Smooth muscle cell of the brain vasculature (primary cell): ENCODE data around the gene BANP.
"Not testable (repeated sequence)": the region's sequence is repeated elsewhere in the genome, so short reads cannot be mapped to it uniquely, and the experiment has no call there.

Source experiments
- DNase-seq: peaks from one replicate; pipeline ENCODE4 v3.0.0-alpha.2; 2012; ENCODE audit warnings: low read depth, low spot score

The BANP gene

DNA sequence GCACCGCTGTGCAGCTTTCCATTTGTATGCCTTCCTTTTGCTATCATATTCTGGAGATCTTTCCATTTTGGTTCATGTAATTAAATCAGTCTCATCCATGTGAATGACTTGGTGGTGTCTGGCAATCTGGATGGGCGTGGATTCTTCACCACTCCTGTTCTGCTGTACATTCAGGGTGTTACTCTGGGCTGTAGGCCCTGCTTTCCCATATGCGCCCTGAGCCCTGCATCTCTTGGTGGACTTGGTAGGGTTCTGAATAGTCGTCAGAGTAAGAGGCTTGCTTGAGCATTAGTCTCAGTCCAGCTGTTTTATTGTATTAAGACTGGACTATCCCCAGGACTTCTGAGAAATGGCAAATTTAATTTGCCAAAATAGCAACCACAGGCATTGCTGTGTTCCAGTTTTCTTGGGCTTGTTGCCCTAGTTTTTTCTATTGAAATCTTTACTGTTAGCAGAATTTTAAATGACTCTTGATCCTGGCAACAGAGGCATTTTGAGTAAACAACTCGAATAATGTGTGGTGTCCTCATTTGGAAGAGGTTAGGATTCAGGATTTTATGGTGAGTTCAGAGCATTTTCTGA lies 14.9 kb downstream of the BANP start:
- no peak for DNase-seq

DNA sequence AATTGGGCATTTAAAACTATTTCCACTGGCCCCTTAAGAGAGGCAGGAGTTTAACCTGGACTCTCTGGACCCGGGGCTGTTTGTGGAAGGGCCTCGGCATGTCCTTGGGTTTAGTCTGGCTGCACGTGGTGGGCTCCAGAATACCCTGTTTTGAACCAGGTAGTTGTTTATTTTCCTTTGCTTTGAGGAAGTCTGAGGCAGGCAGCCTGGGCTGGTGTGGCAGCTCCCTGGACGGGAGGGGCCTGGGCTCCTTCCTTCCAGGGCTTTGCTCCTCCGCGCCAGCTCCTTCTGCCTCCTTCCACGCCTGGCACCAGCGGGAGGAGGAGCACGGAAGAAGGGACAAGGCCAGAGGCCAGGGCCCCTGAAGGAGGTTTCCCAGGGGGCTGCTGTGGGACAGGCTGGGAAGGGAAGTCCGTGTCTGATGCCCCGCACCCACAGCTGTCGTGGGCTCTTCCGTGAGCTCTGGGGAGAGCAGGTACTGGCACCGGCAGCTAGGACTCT lies 15.5 kb downstream of the BANP start:
- no peak for DNase-seq

DNA sequence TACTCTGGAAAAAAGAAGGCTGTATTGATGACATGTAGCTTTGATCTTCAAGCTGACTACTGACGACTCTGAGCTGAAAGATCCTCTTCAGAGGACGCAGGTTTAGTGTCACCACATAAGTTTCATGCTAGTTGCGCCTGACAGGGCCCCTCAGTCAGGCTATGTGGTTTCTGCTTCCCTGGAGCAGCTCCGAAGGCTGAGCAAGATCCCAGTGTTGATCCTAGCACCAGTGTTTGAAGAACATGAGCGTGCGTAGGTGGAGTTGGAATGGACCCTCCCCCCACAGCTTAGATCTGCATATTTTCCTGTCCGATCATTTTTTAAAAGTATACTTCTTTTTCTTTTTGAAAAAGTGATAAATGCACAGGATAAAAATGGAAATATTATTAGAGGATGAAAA lies 17.3 kb downstream of the BANP start:
- no peak for DNase-seq

DNA sequence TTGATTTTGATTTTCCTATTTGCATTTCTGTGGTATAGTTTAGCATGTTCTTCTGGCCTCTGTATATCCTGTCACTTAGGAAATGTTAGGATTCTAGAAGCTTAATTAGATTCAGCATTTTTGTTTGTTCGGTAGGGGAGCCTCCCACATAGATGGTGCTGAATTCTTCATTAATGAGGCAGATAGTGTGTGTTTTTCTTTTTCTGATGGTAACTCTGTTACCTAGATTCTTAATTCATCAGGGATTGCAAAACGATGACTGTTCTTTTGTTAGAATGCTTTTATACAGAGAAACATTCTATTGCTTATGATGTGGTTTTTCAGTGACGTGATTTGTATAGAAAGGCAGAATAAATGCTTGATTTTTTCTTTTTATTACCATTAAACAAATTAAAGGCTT lies 19.0 kb downstream of the BANP start:
- DNase-seq, result no peak

DNA sequence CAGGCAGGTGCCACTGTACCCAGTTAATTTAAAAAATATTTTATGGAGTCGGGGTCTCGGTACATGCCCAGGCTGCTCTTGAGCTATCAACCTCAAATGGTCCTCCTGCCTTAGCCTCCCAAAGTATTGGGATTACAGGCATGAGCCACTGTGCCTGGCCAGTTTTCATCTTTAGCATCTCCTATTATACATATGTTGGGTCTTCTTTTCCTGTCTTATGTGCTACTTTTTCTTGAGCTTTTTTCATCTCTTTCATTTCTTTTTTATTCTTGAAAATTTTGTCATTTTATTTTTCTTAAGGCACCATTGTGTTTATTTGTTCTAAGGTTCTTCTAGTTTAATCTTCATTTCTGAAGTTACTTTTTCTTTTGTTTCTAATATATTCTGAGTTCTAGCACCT lies 20.7 kb downstream of the BANP start:
- no peak for DNase-seq

DNA sequence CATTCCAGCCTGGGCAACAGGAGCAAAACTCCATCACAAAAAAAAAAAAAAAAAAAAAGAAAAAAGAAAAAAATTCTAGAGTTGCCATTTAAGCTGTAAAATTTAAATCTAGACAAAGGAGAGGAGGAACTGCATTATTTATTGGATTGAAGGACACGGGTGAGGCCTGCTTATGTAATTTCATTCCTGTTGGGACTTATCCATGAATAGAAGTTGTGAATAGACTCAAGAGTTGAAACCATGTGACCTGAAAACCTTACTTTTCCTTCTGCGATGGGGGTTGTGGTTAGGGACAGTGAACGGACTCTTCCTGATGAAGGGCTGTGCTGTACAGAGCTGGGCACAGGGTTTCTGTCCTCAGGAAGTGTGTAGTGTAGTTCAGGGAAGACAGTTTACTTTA lies 22.5 kb downstream of the BANP start:
- no peak for DNase-seq

DNA sequence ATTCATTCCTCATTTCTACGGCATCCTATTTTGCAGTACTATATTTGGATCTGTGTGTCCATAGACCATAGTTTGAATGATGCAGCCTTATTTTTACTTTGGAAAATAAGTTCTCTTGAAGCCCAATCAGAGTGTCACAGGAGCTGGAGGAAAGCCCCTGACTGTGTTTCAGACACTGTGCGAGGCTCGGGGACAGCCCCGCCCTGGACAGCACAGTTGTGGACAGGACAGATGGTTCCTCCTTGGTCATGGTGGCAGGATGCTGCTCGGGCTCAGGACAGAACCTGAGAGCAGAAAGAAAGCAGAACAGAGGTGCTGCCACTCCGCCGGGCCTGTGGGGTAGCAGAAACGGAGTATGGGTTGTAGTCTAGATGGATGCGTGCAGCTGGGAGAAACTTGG lies 22.9 kb downstream of the BANP start:
- DNase-seq, result no peak

DNA sequence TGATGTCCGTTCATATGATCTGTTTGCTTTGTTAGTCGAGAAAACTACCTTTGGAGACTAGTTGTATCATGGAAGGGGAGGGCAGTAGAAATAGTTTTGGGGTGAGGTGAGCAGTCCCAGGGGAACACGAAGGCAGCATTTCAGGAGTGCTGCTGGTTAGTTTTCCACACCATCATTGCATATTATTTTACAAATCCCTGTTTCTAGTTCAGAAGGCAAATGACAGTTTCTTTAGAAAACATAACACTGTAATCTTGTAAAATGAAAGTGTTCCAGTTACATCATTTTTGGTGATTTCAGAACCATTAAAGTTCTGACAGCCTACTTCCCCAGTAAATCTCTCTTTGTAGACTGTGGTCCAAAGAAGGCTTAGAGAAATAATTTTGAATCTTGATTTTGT lies 25.4 kb downstream of the BANP start:
- no peak for DNase-seq

DNA sequence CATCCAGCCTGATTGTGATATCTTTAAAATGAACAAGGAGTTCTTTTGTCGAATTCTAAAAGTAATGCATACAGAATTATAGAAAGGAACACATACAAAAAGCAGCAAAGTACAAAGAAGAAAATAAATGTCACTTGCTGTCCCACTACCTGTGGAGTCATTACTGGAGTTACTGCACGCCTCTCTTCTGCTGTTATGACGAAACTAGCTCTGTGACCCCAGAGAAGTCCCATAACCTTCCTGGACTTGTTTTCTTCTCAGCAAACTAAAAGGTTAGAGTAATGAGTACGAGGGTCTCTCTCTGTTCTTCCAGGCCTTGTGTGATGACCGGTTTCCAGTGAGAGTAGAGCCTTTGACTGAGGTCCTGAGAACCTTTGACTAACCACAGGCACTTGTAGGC lies 26.9 kb downstream of the BANP start:
- no peak for DNase-seq

DNA sequence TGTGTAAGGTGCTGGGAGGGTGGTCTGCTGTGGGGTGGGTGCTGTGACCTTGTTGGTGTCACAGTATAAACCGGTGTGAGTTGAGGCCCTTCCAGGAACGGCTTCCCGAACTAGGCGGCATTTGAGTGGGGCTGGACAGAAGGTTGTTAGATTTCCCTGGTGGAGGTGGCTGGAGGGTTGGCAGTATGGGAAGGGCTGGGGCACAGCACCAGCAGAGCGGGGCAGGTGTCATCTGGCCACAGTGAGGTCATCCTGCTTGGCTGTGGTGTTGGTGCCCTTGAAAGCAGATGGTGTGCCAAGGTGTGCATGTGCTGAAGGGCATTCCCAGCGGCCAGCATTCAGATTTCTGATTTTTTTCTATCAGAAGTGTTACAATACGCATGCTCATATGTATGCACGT lies 28.1 kb downstream of the BANP start:
- DNase-seq, result no peak

DNA sequence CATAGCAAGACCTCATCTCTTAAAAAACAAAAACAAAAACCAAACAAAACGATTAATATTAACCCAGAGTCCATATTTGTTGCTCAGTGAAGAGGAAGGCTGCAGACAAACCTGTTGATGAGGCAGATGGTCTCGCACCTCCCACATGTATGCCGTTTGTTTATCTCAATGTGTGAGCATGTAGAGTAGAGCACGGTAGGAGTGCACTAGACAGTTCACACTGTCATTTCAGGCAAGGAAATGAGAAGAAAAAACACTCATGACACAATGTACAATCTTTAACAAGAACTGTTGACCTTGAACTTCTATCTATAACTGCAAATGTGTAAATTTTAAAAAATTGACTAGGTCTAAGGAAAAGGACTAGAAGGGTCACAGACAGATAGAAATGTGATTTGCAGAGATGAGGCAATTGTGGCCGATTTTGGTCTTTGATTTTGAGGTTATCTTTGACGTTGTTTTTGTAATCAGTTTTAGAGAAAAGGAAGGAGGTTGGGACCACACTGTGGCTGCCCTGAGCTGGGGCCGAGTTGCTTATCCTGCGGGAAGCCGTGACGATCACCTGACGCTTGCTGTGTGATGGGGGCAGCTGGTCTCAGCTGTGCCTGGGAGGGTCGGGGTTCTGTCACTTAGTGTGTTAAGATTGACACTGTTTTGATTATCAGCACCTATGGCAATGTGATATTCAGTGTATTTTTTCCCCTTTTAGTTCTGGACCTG lies 28.8 kb downstream of the BANP start:
- DNase-seq, result not testable (repeated sequence)

DNA sequence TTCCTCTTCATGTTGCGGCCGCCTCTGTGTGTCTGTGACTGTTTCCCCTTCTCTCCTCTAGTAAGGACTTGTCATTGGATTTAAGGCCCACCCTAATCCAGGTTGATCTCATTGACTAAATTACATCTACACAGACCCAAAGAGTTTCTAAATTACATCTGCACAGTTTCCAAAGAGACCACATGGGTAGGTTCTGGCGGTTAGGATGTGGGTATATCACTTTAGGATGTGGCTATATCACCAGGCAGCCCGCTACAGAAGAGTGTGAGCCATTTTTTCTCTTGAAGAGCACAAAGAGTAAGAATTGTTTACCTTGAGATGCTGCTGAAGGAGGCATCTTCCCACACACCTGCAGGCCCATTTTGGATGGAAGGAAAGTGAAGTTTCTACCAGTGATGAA lies 30.1 kb downstream of the BANP start:
- DNase-seq, result not testable (repeated sequence)

DNA sequence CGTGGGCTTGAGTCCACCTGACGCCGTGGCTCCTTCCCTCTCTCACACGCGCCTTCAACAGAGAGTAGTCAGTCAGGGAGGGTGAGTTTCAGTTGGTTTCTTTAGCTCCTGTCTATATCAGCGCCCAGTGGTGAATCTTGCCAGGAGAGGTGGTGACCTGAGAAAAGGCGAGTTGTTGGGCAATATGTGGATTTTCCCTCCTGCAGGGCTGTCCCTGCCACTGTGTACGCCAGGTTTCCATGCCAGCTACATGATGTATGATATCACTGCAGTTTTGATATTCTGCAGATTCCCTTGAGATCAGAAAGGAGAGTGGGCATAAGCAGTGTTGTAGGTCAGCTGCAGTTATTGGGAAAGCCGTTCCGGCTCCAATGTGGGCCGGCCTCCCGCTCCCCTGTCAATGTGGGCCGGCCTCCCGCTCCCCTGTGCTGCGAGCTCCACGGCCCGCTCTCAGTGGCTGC lies 31.4 kb downstream of the BANP start:
- no peak for DNase-seq

DNA sequence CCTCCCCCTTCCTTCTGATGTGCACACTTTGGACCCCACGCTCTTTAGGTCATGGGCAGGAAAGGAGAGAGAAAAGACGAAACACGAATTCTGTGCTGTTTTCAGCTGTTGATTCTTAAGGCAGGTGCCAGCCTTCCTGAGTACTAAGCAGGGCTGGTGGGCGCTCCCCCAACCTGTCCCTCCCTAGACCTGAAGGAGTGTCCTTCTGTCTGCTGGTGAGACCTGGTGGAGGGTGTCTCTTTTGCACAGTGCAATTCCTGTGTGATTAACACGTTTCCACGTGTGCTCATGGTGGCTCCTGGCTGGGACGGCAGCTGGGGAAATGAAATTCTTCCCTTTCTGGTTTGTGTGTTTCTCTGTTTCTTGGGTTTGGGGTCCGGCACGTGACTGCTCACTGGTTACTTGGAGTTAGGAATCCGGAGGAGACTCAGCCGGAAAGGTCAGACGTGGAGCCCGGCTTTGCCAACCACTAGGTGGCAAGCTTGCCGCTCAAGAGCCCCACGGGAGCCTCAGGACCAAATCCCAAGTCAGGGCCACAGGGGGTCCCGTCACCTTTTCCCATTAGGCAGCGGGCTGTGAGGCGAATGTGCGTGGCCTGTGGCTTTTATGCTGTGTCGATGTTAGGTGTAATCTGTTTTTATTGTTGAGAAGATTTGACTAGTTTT lies 32.0 kb downstream of the BANP start:
- DNase-seq, result not testable (repeated sequence)

DNA sequence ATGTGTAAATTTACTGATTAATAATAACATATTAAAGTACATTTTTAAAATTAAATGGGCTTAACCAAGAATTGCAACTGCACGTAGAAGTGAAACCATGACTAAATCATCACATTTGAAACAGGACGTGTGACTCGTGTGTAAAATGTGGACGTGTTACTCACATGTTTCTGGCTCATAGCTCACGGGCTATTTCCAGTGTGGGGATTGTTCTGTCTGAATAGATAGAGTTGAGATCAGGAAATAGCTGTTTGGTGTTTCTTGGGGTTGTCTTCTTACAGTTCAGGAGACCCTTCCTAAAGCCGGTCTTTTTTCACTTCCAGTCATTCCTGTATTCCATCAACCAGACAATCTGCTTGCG lies 32.5 kb downstream of the BANP start:
- DNase-seq, result not testable (repeated sequence)

DNA sequence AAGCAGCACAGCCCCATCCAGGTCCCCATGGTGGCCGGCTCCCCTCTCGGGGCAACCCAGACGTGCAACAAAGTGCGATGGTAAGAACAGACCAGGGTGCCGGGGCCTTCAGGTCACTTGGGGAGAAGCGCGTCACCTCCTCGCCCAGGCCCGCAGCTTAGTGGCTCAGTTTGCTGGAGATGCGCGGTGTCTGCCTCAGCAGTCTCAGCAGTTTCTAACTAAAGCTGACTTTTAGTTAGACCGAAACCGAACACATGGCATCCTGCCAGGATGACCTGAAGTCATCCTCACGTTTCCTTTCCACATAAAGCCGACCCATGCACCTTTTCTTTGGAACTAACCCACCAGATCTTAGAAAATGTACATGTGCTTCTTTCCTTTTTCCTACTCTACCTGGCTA lies 32.9 kb downstream of the BANP start:
- DNase-seq, result not testable (repeated sequence)

DNA sequence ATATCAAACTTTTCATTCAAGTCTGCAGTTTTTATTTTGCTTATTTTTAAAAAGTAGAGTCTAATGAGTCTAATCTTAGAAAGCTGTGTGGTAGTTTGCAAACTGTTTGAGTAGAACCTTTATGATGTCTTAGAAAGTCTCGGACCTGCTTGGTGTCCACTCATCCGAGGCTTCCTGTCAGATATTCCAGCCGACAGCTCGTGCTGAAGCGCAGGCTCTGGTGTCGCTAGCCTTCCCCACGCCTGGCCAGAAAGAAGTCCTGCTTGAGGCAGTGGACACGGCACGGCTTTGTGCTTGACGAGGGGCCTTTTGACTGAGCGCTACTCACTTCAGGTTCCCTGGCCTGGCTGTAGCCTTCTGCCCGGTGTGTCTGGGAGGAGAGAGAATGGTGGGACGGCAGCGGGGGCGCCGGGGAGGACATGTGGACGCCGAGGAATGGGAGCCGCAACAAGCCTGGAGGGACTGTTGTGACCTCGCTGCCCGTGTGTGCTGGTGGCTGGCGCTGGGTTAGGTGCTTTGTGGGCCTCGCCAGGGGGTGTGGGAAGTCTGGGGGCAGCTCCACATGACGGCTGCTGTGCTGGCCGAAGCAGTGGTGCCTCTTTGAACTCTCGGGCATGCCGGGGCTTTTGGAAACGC lies 33.5 kb downstream of the BANP start:
- DNase-seq, result no peak

DNA sequence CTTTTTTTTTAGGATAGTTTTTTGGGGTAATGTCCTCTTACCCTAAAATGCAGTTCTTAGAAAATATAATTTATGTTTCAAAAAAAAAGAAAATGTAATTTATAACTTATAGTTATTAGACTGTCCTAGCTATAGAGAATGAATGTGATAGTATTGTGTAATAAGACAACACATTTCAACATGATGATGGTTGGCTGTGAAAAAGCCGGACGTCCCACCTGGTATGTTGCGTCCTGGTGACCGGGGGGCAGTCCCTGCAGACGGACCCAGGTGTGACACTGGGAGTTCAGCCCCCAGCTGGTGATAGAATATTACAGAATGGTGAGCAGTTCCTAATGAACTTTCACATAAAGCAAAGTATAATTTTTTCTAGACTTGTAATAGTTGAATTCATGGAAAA lies 34.3 kb downstream of the BANP start:
- not testable (repeated sequence) for DNase-seq

DNA sequence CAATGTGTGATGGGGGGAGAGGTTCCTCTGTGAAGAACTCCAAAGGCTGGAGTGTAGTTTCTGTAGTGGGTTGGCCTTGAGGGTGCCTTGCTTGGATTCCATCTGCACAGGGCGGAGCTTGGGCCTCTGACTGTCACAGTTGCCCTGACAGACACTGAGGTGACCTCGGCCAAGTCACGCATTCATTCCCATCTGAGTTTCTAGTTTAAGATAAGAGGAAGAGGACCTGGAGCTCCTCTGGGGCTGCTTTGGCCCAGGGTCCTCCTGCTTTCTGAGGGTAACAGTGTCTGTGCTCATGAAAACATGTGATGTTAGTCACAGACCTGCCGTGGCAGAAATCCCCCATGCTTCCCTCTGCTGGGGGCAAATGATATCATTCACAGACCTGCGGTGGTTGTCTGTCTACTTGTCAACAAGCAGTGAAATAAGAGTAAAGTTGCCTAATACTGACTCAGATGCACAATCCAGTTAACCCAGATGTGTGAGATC lies 35.2 kb downstream of the BANP start:
- not testable (repeated sequence) for DNase-seq

DNA sequence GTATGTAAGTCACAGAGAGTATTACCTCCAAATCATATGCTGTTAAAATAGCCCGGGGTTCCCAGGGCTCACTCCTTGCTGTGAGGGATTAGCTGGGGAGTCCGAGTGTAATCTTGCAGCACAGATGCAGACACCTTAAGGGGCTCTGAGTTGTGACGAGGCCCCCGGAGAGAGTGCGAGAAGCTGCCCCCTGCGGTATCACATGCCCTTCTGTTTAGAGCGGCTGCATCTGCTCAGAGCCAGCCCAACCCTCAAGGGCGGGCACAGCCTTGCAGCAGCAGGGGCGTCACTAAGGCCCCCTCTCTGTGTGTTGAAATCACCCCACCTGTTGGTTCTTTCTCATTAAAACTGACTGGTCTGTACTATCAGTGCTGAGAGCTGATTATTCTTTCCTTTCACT lies 37.4 kb downstream of the BANP start:
- DNase-seq, result not testable (repeated sequence)

DNA sequence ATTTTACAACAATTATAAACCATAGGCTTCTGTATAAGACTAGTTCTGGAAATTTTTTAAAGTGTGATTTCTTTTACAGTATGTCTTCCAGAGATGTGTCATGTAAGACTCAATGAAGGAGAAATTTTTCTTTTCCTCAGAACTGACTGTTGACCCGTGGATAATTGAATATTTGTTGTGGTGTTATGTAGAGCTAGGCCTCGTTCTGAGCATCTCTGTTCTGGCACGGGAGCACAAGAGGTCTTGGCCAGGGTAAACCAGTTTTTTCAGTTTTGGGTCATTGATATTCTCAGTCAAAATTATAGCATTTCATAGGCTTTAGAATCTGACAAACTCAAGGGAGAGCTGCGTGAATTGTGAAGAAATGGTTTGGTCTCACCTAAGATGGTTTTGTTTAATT lies 39.0 kb downstream of the BANP start:
- DNase-seq, result not testable (repeated sequence)

DNA sequence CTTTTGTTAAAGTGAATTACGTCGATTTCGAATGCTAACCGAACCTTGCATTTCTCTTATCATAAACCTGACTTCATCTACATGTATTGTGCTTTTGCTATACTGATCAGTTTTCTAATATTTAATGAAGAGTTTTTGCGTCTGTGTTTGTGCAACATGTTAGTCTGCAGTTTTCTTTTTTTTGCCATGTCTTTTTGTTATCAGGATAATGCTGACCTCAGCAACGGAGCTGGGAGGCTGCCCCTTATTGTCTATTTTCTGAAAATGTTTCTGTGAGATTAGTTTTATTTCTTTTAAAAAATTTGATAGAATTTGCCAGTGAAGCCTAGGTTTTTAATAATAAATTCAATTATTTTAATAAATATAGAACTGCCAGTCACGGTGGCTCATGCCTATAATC lies 40.9 kb downstream of the BANP start:
- DNase-seq, result not testable (repeated sequence)
